GM20000 (cell line): Measurements from ENCODE around the gene AGMO.

Experiments used
- DNase-seq: peaks from one replicate; pipeline ENCODE4 v3.0.0; 2012; ENCODE audit warnings: low spot score
- TF ChIP-seq, protein P1 (sequence below): IDR thresholded peaks from 2 replicates; pipeline ENCODE4 v1.5.1; 2012; ENCODE audit warnings: mild to moderate bottlenecking, control low read depth; ENCODE audit errors: extremely low read depth, missing control alignments

AGMO gene

DNA sequence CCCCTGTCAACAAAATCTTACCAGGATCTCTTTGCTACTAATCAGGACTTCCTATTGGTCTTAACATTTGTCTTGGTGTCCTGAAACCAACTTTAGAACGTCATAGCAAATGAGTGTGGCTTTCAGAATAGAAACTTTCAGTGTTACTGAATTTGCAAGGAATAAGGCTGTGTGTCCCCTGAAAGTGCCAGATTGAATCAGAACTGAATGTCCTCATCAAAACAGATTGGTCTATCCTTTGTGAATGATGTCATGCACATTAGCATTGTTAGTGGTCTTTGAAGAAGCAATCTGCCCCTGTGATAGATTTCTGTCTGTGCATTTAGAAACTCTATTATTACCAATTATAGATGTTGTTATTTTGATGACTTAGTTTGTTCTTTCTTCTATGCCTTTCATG is 119.9 kb downstream of the AGMO start:
- DNase-seq: no peak
- TF ChIP-seq, protein P1, sequence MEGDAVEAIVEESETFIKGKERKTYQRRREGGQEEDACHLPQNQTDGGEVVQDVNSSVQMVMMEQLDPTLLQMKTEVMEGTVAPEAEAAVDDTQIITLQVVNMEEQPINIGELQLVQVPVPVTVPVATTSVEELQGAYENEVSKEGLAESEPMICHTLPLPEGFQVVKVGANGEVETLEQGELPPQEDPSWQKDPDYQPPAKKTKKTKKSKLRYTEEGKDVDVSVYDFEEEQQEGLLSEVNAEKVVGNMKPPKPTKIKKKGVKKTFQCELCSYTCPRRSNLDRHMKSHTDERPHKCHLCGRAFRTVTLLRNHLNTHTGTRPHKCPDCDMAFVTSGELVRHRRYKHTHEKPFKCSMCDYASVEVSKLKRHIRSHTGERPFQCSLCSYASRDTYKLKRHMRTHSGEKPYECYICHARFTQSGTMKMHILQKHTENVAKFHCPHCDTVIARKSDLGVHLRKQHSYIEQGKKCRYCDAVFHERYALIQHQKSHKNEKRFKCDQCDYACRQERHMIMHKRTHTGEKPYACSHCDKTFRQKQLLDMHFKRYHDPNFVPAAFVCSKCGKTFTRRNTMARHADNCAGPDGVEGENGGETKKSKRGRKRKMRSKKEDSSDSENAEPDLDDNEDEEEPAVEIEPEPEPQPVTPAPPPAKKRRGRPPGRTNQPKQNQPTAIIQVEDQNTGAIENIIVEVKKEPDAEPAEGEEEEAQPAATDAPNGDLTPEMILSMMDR: no peak

DNA sequence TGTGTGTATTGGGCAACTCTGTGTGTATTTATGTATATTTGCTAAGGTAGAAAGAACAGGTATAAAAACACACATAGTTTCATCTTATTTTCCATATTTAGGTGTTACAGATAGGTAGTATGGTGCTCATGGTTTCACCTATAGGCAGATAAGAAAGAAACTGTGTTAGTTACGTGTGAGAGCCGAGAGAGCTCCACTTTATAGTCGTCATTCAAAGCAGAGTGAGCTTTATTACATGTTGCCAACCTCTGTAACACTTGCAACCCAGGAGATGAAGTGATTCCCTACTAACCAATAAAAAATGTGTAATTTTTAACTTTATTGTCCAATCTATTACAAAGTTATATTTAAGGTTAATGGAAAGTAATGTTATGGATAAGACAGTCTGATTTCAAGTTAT is 121.3 kb downstream of the AGMO start:
- DNase-seq: no peak
- TF ChIP-seq, protein P1: no peak

DNA sequence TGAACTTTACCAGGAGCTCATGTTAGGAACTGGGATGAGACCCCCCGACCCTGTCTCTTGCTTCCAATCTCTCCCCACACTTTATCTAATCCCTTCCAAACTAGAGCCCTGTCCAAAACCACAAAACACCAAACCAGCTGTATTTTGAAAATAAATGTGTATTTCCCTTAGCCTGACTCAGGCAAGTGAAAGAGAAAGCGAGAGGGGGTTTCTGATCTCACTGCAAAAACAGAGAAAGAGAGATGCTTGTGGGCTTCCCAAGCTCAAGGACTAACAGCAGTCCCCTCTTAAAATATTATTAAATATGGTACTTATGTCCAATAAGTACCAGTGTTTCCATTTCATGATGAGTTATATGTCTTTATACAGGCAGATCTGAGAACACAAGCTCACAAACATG is 122.0 kb downstream of the AGMO start:
- TF ChIP-seq, protein P1: no peak
- DNase-seq: peak; percentile 2

DNA sequence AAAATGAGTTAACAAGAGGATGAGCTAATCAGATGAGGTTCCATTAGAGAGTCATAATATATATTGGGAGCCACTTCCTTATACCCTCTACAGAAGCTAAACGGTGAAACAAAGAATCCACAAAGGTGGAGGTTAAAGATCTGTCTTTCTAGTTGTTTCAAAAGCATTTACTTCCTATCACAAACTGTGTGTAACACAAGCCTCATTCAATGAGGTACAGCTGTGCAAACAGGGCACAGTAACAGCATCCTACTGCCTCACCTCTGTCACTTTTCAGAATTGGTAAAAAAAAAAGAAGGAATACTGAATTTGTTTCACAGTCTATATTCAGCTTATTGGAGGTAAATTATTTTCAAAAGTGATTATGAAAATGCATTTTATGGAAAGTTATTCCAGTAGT is 128.7 kb downstream of the AGMO start:
- TF ChIP-seq, protein P1: no peak
- no peak for DNase-seq

DNA sequence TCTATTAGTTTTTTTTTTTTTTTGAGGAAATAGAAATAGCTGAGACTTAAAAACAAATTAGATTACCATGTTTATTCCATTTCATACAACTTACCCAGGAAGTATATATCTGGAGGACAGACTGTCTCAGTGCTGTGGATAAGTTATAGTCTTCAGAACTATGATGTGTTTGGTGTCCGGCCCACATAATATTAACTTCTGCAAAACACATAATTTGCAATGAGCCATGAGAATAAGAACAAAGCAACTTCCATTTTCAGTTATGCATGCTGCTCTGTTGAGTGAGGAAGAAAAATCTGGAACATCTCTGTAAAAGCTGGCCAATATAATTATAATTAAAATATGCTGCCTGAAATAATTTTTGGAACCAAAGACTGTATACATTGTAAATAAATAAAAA is 130.9 kb downstream of the AGMO start:
- TF ChIP-seq, protein P1: no peak
- no peak for DNase-seq

DNA sequence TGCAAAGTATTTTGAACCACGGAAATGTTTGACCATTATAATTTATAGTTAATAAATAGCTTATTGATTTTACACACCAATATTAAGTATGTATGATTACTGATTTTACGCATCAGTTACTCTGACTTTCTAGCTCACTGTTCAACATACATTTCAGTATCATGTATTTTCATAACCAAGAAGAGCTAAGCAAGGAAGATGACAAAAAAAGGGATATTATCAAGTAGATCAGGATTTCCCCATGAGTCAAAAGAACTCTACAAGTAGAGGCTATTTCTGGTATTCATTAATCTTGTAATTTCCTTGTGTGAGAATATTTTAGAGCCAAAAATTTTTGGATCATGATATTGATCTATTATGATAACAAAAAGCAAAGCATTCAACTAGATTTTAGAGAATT is 131.6 kb downstream of the AGMO start:
- TF ChIP-seq, protein P1: no peak
- DNase-seq: no peak

DNA sequence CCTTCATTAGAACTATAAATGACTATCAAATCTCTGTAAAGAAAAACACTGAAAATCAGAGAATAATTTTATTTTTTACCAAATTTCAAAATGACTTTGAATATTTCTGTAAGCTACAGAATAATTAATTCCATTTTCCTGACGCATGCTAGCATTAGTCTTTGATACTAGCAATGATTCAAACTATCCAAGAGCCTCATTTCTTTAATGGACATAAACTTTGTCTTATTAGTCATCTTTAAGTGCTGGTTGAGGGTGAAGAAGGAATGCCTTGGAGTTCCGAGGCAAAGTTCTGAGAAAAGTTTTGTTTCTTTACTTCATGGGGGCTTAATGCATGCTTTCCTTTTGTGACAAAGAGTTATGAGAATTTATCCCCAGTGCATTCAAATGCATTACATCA is 137.3 kb downstream of the AGMO start:
- TF ChIP-seq, protein P1: no peak
- DNase-seq: no peak
